WTC11 (cell line): ENCODE data around the gene NPLOC4. TPM values are rescaled to one million over a fixed set of nuclear protein-coding genes. Genes with fewer than 3 reads are reported as not detected.

Experiments
- ATAC-seq: fragments of 200-7000 bp; cut with Tn5 transposase; 2 replicates; pipeline ENCODE4 v1.10.0; 2021; ENCODE audit warnings: mild to moderate bottlenecking, moderate library complexity
- CTCF ChIA-PET: fragments of 300-600 bp; sonication (Branson Sonifier 250); formaldehyde crosslinking; loops from one replicate; lab custom pipeline; 2021; ENCODE audit warnings: antibody characterized with exemption; lab: Charles Lee
- POLR2A ChIA-PET: fragments of 350-600 bp; sonication (Branson Sonifier 250); formaldehyde crosslinking; loops from one replicate; lab custom pipeline; 2021; ENCODE audit warnings: antibody characterized with exemption; lab: Charles Lee
- DNase-seq: peaks from one replicate; pipeline ENCODE4 v3.0.0; 2021; ENCODE audit warnings: low spot score
- H3K27ac Mint-ChIP-seq: 2 replicates; pipeline ENCODE4 v1.8.0; 2021; ENCODE audit warnings: mixed read lengths
- H3K27me3 Mint-ChIP-seq: 2 replicates; pipeline ENCODE4 v1.8.0; 2021; ENCODE audit warnings: low read depth, mild to moderate bottlenecking, moderate library complexity, mixed read lengths
- H3K36me3 Mint-ChIP-seq: 2 replicates; pipeline ENCODE4 v1.8.0; 2021; ENCODE audit warnings: mixed read lengths
- H3K4me1 Mint-ChIP-seq: 2 replicates; pipeline ENCODE4 v1.8.0; 2022; ENCODE audit warnings: mixed read lengths
- H3K4me3 Mint-ChIP-seq: 2 replicates; pipeline ENCODE4 v1.8.0; 2021; ENCODE audit warnings: mild to moderate bottlenecking, moderate library complexity, mixed read lengths
- H3K9me3 Mint-ChIP-seq: 2 replicates; pipeline ENCODE4 v1.8.0; 2021; ENCODE audit warnings: mixed read lengths
- CBFB ChIP-seq: sonication (generic); formaldehyde crosslinking; IDR thresholded peaks from 2 replicates; pipeline ENCODE4 v1.8.1; 2022; ENCODE audit warnings: mild to moderate bottlenecking, low read depth, missing genetic modification reagents
- FOXP1 ChIP-seq: sonication (generic); formaldehyde crosslinking; IDR thresholded peaks from 2 replicates; pipeline ENCODE4 v1.8.0; 2022; ENCODE audit warnings: missing genetic modification reagents, mild to moderate bottlenecking, moderate library complexity, borderline replicate concordance
- KAT7 ChIP-seq: sonication (generic); formaldehyde crosslinking; IDR thresholded peaks from 2 replicates; pipeline ENCODE4 v1.8.1; 2023; ENCODE audit warnings: missing genetic modification reagents, mild to moderate bottlenecking, borderline replicate concordance
- SP1 ChIP-seq: sonication (generic); formaldehyde crosslinking; conservative IDR thresholded peaks from 2 replicates; pipeline ENCODE4 v1.8.1; 2022; ENCODE audit warnings: missing genetic modification reagents
- ZNF138 ChIP-seq: sonication (generic); formaldehyde crosslinking; conservative IDR thresholded peaks from 2 replicates; pipeline ENCODE4 v1.8.1; 2022; ENCODE audit warnings: mild to moderate bottlenecking, moderate library complexity, missing genetic modification reagents
- total RNA-seq: library from RNA; stranded (reverse); gene quantifications from 3 replicates; pipeline ENCODE4 v1.2.3, GENCODE V29; 2021
- TF ChIP-seq, protein P1 (sequence below): fragments of 250-450 bp; sonication (Bioruptor Pico); IDR thresholded peaks from 2 replicates; pipeline ENCODE4 v1.8.0; 2021; ENCODE audit warnings: mild to moderate bottlenecking
- TF ChIP-seq, protein P2 (sequence below): sonication (generic); formaldehyde crosslinking; IDR thresholded peaks from 2 replicates; pipeline ENCODE4 v1.8.1; 2022; ENCODE audit warnings: low read depth, missing genetic modification reagents, borderline replicate concordance
- TF ChIP-seq, protein P3 (sequence below): sonication (generic); formaldehyde crosslinking; IDR thresholded peaks from 2 replicates; pipeline ENCODE4 v1.8.0; 2022; ENCODE audit warnings: mild to moderate bottlenecking, missing genetic modification reagents
- TF ChIP-seq, protein P4 (sequence below): sonication (generic); formaldehyde crosslinking; IDR thresholded peaks from 2 replicates; pipeline ENCODE4 v1.8.1; 2023; ENCODE audit warnings: mild to moderate bottlenecking, missing genetic modification reagents
- TF ChIP-seq, protein P5 (sequence below): sonication (generic); formaldehyde crosslinking; IDR thresholded peaks from 2 replicates; pipeline ENCODE4 v1.8.0; 2022; ENCODE audit warnings: missing genetic modification reagents
- TF ChIP-seq, protein P6 (sequence below): sonication (generic); formaldehyde crosslinking; IDR thresholded peaks from 2 replicates; pipeline ENCODE4 v1.8.0; 2022; ENCODE audit warnings: mild to moderate bottlenecking, missing genetic modification reagents

NPLOC4 gene
- total RNA-seq, 1 experiment from 2014 or later, result 83.5 TPM

DNA sequence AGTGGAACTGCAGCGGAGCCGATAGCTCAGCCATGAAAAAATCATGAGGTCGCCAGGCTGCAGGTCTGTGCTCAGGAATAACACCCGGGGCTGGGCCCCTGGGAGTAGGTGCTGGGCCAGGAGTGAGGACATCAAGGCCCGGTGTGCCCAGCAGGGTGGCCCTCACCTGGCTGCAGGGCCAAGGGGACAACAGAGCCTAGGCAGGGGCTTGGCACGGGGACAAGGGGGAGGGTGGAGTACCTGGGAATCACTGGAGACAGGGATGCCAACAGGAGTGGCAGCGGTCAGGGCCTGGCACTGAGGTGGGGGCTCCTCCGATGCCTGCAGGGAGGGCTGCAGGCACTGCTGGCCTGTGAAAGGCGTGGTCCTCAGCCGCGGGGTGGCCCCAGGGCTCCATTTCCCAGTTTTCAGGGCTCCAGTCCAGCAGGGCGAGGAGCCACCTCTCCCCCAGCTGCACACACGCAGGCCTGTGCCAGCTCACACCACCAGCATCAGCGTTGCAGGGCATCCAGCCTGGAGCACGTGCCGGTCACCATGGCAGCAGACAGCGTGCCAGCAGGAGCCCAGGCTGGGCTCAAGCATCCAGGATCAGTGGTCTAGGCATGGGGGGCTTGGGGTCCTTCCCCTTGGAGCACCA, 113.4 kb downstream of the NPLOC4 start:
- no peak for ATAC-seq
- POLR2A ChIA-PET, result interaction anchor here (0.6 to 1.6 kb wide), 6 partner anchors 10 to 128 kb away, joined by 3 to 7 read pairs (median 4); partner anchors contain the start of genes ACTG1 and BAHCC1
- no peak for DNase-seq
- TF ChIP-seq KAT7 (CRISPR knock-in tag) (no peak), FOXP1 (CRISPR knock-in tag) (peak; percentile 54; the same call in 1 of the 2 replicates), SP1 (no peak), CBFB (CRISPR knock-in tag) (0 out of 2 replicates have a peak, but pooled peaks have one; percentile 33)
- TF ChIP-seq, protein P1, sequence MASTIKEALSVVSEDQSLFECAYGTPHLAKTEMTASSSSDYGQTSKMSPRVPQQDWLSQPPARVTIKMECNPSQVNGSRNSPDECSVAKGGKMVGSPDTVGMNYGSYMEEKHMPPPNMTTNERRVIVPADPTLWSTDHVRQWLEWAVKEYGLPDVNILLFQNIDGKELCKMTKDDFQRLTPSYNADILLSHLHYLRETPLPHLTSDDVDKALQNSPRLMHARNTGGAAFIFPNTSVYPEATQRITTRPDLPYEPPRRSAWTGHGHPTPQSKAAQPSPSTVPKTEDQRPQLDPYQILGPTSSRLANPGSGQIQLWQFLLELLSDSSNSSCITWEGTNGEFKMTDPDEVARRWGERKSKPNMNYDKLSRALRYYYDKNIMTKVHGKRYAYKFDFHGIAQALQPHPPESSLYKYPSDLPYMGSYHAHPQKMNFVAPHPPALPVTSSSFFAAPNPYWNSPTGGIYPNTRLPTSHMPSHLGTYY (CRISPR knock-in tag), result no peak
- TF ChIP-seq, protein P2, sequence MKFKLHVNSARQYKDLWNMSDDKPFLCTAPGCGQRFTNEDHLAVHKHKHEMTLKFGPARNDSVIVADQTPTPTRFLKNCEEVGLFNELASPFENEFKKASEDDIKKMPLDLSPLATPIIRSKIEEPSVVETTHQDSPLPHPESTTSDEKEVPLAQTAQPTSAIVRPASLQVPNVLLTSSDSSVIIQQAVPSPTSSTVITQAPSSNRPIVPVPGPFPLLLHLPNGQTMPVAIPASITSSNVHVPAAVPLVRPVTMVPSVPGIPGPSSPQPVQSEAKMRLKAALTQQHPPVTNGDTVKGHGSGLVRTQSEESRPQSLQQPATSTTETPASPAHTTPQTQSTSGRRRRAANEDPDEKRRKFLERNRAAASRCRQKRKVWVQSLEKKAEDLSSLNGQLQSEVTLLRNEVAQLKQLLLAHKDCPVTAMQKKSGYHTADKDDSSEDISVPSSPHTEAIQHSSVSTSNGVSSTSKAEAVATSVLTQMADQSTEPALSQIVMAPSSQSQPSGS (CRISPR knock-in tag), result no peak
- TF ChIP-seq, protein P3, sequence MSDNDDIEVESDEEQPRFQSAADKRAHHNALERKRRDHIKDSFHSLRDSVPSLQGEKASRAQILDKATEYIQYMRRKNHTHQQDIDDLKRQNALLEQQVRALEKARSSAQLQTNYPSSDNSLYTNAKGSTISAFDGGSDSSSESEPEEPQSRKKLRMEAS (CRISPR knock-in tag), result no peak
- peaks cover 43% of the 10 kb centered on the region for H3K27me3 Mint-ChIP-seq
- no peaks in the 10 kb centered on the region for H3K36me3 Mint-ChIP-seq
- CTCF ChIA-PET, result interaction anchor here (0.6 to 2.5 kb wide), 37 partner anchors 10 to 284 kb away, joined by 3 to 31 read pairs (median 5); partner anchors contain the start of genes ACTG1, BAHCC1, FAAP100 and NDUFAF8
- H3K4me3 Mint-ChIP-seq, result no peak overlapping the region
- H3K27ac Mint-ChIP-seq, result no peak overlapping the region
- H3K4me1 Mint-ChIP-seq, result peaks cover 10% of the 10 kb centered on the region
- no peaks in the 10 kb centered on the region for H3K9me3 Mint-ChIP-seq

DNA sequence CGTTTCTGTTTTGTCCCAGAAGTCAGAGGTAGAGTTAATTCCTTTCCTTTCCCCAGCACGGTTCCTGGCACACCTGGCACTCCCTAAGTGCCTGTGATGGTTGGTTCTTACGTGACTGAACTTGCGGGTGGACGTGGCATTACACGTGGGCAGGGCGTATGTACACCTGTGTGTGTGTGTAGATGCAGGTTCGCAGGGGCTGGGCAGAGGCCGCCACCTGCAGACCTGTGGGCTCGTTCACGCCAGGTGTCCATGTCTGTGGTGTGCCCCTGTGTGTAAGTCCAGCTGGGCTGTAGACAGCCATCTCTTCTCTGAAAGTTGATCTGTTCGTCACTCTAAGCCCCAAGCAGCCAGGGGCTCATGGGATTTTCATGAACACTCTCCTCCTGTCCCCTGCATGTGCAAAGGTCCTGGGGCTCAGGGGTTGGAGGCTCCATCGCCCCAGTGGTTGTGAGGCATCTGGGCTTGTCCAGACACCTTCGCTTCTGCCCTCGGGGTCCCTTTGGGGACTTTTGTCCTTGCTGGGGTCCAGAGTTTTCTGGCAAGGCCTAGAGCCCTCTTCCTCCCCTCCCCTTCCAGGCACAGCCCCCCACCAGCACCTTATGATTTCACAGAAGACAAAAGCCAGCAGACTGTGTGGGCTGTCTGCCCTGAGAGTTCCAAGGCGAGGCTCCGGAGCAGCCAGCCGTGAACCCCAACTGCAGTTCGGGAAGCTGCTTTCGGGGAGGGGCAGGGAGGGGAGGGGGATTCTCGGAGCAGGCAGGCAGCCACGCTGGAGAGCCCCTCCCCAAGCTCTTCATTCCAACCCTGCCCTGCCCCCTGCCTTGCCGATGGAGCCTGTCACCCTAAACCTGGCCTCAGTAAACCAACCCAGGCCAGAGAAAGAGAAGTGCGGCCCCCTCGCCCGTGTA, 114.2 kb downstream of the NPLOC4 start:
- Mint-ChIP-seq H3K9me3 (no peaks in the 10 kb centered on the region), H3K27ac (no peak overlapping the region), H3K36me3 (no peaks in the 10 kb centered on the region), H3K4me1 (peaks cover 17% of the 10 kb centered on the region), H3K4me3 (no peak overlapping the region), H3K27me3 (peaks cover 50% of the 10 kb centered on the region)
- DNase-seq (peak; percentile 76), ATAC-seq (peak; percentile 66)
- ChIA-PET CTCF (interaction anchor here (0.6 to 2.5 kb wide), 38 partner anchors 9 to 424 kb away, joined by 3 to 31 read pairs (median 5); partner anchors contain the start of genes ACTG1, BAHCC1, FAAP100 and NDUFAF8), POLR2A (interaction anchor here (0.5 to 1.6 kb wide), 9 partner anchors 10 to 128 kb away, joined by 3 to 7 read pairs (median 4); partner anchors contain the start of genes ACTG1, BAHCC1 and FAAP100)
- TF ChIP-seq, protein P4, sequence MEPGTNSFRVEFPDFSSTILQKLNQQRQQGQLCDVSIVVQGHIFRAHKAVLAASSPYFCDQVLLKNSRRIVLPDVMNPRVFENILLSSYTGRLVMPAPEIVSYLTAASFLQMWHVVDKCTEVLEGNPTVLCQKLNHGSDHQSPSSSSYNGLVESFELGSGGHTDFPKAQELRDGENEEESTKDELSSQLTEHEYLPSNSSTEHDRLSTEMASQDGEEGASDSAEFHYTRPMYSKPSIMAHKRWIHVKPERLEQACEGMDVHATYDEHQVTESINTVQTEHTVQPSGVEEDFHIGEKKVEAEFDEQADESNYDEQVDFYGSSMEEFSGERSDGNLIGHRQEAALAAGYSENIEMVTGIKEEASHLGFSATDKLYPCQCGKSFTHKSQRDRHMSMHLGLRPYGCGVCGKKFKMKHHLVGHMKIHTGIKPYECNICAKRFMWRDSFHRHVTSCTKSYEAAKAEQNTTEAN (CRISPR knock-in tag), result no peak
- TF ChIP-seq FOXP1 (CRISPR knock-in tag), result 0 out of 2 replicates have a peak, but pooled peaks have one; percentile 31

DNA sequence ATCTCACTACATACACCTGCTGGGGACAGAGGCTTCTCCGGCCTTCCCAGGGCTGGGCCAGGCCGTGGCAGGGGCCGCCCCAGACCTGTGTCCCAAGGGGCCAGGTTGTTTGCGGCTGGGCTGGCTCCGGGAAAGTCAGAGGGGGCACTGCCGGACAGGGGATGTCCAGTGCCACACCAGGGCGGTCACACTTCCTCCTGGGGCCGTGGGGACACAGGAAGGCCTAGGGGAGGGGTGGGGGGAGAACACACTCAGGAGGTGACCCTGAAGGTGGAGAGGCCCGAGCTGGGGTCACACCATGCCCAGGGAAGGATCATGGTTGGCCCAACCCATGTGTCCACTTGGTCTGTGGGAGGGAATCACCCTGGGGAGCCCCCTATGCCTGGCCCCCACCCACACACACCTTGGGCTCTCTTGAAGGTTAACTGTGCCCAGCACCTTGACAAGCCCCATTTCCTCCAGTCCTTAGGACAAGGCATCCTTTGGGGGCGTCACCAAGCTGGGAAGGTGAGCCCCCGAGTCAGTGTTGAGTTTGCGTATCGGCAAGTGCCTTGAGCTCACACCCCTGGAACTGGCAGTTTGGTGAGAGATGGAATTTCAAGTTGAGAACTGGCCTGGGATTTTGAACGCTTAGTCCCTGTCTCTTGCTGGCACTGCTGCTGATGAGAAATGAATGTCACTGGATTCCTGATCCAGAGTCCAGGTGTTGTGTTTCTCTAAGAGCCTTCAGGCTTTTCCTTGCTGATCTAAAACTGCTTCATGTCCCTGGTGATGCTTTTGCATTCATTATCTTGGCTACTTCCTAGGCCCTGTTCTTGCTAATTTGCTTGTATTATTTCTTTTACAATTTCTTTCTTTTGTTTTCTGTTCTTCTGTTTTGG, 116.7 kb downstream of the NPLOC4 start:
- Mint-ChIP-seq H3K4me1 (peaks cover 29% of the 10 kb centered on the region), H3K9me3 (no peaks in the 10 kb centered on the region), H3K27me3 (peaks cover 46% of the 10 kb centered on the region)
- DNase-seq, result no peak
- TF ChIP-seq, protein P5, sequence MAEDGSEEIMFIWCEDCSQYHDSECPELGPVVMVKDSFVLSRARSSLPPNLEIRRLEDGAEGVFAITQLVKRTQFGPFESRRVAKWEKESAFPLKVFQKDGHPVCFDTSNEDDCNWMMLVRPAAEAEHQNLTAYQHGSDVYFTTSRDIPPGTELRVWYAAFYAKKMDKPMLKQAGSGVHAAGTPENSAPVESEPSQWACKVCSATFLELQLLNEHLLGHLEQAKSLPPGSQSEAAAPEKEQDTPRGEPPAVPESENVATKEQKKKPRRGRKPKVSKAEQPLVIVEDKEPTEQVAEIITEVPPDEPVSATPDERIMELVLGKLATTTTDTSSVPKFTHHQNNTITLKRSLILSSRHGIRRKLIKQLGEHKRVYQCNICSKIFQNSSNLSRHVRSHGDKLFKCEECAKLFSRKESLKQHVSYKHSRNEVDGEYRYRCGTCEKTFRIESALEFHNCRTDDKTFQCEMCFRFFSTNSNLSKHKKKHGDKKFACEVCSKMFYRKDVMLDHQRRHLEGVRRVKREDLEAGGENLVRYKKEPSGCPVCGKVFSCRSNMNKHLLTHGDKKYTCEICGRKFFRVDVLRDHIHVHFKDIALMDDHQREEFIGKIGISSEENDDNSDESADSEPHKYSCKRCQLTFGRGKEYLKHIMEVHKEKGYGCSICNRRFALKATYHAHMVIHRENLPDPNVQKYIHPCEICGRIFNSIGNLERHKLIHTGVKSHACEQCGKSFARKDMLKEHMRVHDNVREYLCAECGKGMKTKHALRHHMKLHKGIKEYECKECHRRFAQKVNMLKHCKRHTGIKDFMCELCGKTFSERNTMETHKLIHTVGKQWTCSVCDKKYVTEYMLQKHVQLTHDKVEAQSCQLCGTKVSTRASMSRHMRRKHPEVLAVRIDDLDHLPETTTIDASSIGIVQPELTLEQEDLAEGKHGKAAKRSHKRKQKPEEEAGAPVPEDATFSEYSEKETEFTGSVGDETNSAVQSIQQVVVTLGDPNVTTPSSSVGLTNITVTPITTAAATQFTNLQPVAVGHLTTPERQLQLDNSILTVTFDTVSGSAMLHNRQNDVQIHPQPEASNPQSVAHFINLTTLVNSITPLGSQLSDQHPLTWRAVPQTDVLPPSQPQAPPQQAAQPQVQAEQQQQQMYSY (CRISPR knock-in tag), result peak; percentile 44
- TF ChIP-seq, protein P6, sequence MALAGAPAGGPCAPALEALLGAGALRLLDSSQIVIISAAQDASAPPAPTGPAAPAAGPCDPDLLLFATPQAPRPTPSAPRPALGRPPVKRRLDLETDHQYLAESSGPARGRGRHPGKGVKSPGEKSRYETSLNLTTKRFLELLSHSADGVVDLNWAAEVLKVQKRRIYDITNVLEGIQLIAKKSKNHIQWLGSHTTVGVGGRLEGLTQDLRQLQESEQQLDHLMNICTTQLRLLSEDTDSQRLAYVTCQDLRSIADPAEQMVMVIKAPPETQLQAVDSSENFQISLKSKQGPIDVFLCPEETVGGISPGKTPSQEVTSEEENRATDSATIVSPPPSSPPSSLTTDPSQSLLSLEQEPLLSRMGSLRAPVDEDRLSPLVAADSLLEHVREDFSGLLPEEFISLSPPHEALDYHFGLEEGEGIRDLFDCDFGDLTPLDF (CRISPR knock-in tag), result no peak
- no peak for TF ChIP-seq ZNF138 (CRISPR knock-in tag)
- TF ChIP-seq, all 79 proteins: peak for 1
- Mint-ChIP-seq H3K27ac (no peak overlapping the region), H3K4me3 (peak overlapping the region; percentile 42), H3K36me3 (no peaks in the 10 kb centered on the region)
- ATAC-seq, result peak; percentile 4; the same call in 1 of the 2 replicates
- POLR2A ChIA-PET, result interaction anchor here (0.6 kb wide), 4 partner anchors 16 to 390 kb away, joined by 3 to 4 read pairs (median 4); no protein-coding TSS in a partner anchor
- CTCF ChIA-PET, result interaction anchor here (0.6 to 2.9 kb wide), 4 partner anchors 17 to 364 kb away, joined by 3 to 25 read pairs (median 6); no protein-coding TSS in a partner anchor
